ENCODE data around the gene BMF. TPM values are rescaled to one million over a fixed set of nuclear protein-coding genes. Genes with fewer than 3 reads are reported as not detected.
"Not testable (repeated sequence)": the region's sequence is repeated elsewhere in the genome, so short reads cannot be mapped to it uniquely, and the experiment has no call there.

The BMF gene
- total RNA-seq, 2 donors from 2014 or later = 13.1 to 32.5 TPM

GRCh38 chr15:40137303-40138200 lies 28.9 kb upstream of the BMF start:
- H3K27ac ChIP-seq = no peak overlapping the region
- H3K4me3 ChIP-seq = no peak overlapping the region
- H3K9me3 ChIP-seq = no peaks in the 10 kb centered on the region
- H3K4me1 ChIP-seq (ENCODE audit: control insufficient read depth in 1 of 2, low read depth in 2 of 2) = no peaks in the 10 kb centered on the region
- ATAC-seq (ENCODE audit: insufficient number of reproducible peaks, low FRiP score, low read depth) (no peak), DNase-seq (ENCODE audit: low spot score) (no peak)
- TF ChIP-seq CTCF (IDR thresholded peaks at IDR 0.05) = no peak
- H3K27me3 ChIP-seq (replicated peaks; ENCODE audit: insufficient read depth) = no peaks in the 10 kb centered on the region
- no peaks in the 10 kb centered on the region for H3K36me3 ChIP-seq

DNA sequence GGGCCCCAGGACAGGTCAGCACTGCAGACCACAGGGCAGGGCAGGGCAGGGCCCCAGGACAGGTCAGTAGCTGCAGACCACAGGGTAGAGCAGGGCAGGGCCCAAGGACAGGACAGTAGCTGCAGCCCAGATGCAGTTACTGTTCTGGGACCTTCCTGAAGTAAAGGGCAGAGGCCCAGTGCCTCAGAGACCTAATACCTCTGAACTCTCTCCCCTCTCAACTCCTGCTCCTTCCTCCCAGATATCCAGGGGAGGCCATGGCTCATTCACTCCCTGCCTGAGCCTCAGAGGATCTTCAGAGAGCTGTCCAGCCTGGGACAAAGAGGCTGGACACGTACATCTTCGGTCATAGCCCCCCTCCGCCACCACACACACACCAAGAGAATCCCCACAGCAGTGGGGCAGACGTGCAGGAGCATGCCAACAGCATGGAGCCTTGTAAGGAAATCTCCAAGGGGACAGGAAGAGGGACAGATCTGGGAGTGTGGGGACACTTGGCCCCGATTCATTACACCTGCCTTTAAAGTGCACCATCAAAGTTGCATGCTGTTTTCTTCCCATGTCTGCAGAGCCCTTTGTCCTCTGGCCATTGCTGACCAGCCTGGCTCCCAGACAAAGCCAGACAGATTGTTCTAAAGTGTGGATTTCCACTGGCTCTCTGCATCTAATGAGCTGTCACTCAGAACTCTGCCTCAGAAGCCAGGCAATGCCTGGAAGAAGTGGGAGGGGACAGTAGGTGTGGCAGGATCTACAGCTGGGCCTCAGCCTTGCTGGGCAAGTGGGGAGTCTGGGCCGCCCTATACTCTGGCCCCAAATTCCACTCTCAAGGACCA lies 28.0 kb upstream of the BMF start:
- DNase-seq (ENCODE audit: low spot score) (no peak), ATAC-seq (ENCODE audit: insufficient number of reproducible peaks, low FRiP score, low read depth) (no peak)
- Histone ChIP-seq H3K4me1 (ENCODE audit: control insufficient read depth in 1 of 2, low read depth in 2 of 2) (no peaks in the 10 kb centered on the region), H3K27me3 (replicated peaks; ENCODE audit: insufficient read depth) (no peaks in the 10 kb centered on the region), H3K4me3 (no peak overlapping the region), H3K36me3 (no peaks in the 10 kb centered on the region), H3K27ac (no peak overlapping the region), H3K9me3 (no peaks in the 10 kb centered on the region)
- no peak for TF ChIP-seq CTCF (IDR thresholded peaks at IDR 0.05)

- H3K4me1 ChIP-seq (ENCODE audit: control insufficient read depth in 1 of 2, low read depth in 2 of 2); H3K27ac ChIP-seq; H3K27me3 ChIP-seq (replicated peaks; ENCODE audit: insufficient read depth); H3K9me3 ChIP-seq; DNase-seq (ENCODE audit: low spot score); H3K4me3 ChIP-seq; H3K36me3 ChIP-seq; ATAC-seq (ENCODE audit: insufficient number of reproducible peaks, low FRiP score, low read depth): not testable (repeated sequence)
These were observed 27.3 kb upstream of the BMF start for GRCh38 chr15:40135846-40136450.

GRCh38 chr15:40134885-40135284 lies 26.2 kb upstream of the BMF start:
- DNase-seq (ENCODE audit: low spot score) = no peak
- Histone ChIP-seq H3K36me3 (no peaks in the 10 kb centered on the region), H3K4me3 (no peak overlapping the region), H3K9me3 (no peaks in the 10 kb centered on the region), H3K27me3 (replicated peaks; ENCODE audit: insufficient read depth) (no peaks in the 10 kb centered on the region), H3K4me1 (ENCODE audit: control insufficient read depth in 1 of 2, low read depth in 2 of 2) (no peaks in the 10 kb centered on the region), H3K27ac (no peak overlapping the region)
- TF ChIP-seq CTCF (IDR thresholded peaks at IDR 0.05) = no peak
- no peak for ATAC-seq (ENCODE audit: insufficient number of reproducible peaks, low FRiP score, low read depth)

DNA sequence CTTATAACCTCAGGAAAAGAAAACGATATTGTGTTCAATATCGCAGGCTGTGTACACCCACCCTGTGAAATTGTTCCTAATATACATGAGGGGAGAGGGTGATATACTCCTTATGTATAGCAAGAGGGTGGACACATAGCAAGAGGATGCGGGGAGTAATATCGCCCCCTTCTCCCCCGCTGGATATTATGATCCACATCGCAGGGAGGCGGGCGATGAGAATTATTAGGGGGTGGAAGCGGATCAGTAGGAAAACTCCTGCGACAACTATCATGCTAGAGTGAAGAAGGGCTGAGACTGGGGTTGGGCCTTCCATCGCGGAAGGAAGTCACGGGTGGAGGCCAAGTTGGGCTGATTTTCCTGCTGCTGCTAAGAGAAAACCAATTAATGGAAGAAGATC lies 24.9 kb upstream of the BMF start:
- Histone ChIP-seq H3K9me3 (no peaks in the 10 kb centered on the region), H3K27ac (no peak overlapping the region), H3K4me3 (no peak overlapping the region), H3K27me3 (replicated peaks; ENCODE audit: insufficient read depth) (no peaks in the 10 kb centered on the region), H3K36me3 (no peaks in the 10 kb centered on the region), H3K4me1 (ENCODE audit: control insufficient read depth in 1 of 2, low read depth in 2 of 2) (no peaks in the 10 kb centered on the region)
- ATAC-seq (ENCODE audit: insufficient number of reproducible peaks, low FRiP score, low read depth) (no peak), DNase-seq (ENCODE audit: low spot score) (no peak)
- no peak for TF ChIP-seq CTCF (IDR thresholded peaks at IDR 0.05)

Measured in thoracic aorta (tissue), 2 donors.